A673 (cell line): ENCODE measurements around the gene C1orf159.

Experiments used
- CTCF ChIP-seq: fragments of 300-800, 200-600 bp; sonication (generic); conservative IDR thresholded peaks from 2 replicates; pipeline ENCODE4 v1.5.1; 2017; ENCODE audit warnings: low read depth, mild to moderate bottlenecking, antibody characterized with exemption, low read length, moderate library complexity, mixed read lengths
- EZH2 ChIP-seq: fragments of 200-600 bp; sonication (generic); IDR thresholded peaks from 2 replicates; pipeline ENCODE4 v1.6.1; 2017; ENCODE audit warnings: borderline replicate concordance, low read depth, mild to moderate bottlenecking, mixed read lengths, antibody characterized with exemption, low read length; ENCODE audit not compliant: poor library complexity, severe bottlenecking

- TF ChIP-seq CTCF (no peak), EZH2 (no peak)
Measured at GRCh38 chr1:1061682-1062345, 54.1 kb downstream of the C1orf159 start.
